Liver (tissue), 3 donors: Measurements from ENCODE around the gene BIN1.
"Not testable (repeated sequence)": the region's sequence is repeated elsewhere in the genome, so short reads cannot be mapped to it uniquely, and the experiment has no call there.

ENCODE experiments used
- CTCF ChIP-seq: fragments of 150-350 bp; IDR thresholded peaks from 2 replicates; pipeline ENCODE4 v1.5.1; 2017; ENCODE audit warnings: improper control_type of control experiment, low read depth, low read length; ENCODE audit not compliant: missing input control
- REST ChIP-seq: IDR thresholded peaks from 2 replicates; pipeline ENCODE4 v1.6.1; 2016; ENCODE audit warnings: antibody characterized with exemption, mild to moderate bottlenecking
- TAF1 ChIP-seq: conservative IDR thresholded peaks from 2 replicates; pipeline ENCODE4 v1.6.1; 2016; ENCODE audit warnings: antibody characterized with exemption, mild to moderate bottlenecking
- donor health status: healthy.
- donor health status: healthy.

GRCh38 chr2:127120408-127120807 is 13.5 kb upstream of the BIN1 start:
- TF ChIP-seq CTCF, REST, TAF1: not testable (repeated sequence)
